ENCODE results near the gene KRTAP22-1. TPM values are rescaled to one million over a fixed set of nuclear protein-coding genes. Genes with fewer than 3 reads are reported as not detected.

Gene KRTAP22-1
- total RNA-seq = not detected

GRCh38 chr21:30600787-30601186, at the start of gene KRTAP22-1:
KRTAP22-1 (plus strand) TSS chr21:30601087.

GRCh38 chr21:30561264-30561895, 39.5 kb upstream of the KRTAP22-1 start, which contains the start of gene KRTAP19-7:
KRTAP19-7 (minus strand) TSS chr21:30561314; CDS start chr21:30561289, 25 bp downstream.

GRCh38 chr21:30590297-30590696, 10.6 kb upstream of the KRTAP22-1 start, which contains the start of gene KRTAP22-2:
KRTAP22-2 (minus strand) TSS chr21:30590397.

GRCh38 chr21:30592140-30592539, 8.7 kb upstream of the KRTAP22-1 start, which contains the start of gene KRTAP6-3:
KRTAP6-3 (plus strand) TSS chr21:30592440; CDS start chr21:30592446, 6 bp downstream.

GRCh38 chr21:30598802-30599201, 2.1 kb upstream of the KRTAP22-1 start, which contains the start of gene KRTAP6-2:
KRTAP6-2 (minus strand) TSS chr21:30598902; CDS start chr21:30598874, 28 bp downstream.

GRCh38 chr21:30613836-30614235, 12.9 kb downstream of the KRTAP22-1 start, which contains the start of gene KRTAP6-1:
KRTAP6-1 (minus strand) TSS chr21:30613930; CDS start chr21:30613904, 26 bp downstream.

GRCh38 chr21:30616125-30616524, 15.2 kb downstream of the KRTAP22-1 start, which contains the start of gene KRTAP20-1:
KRTAP20-1 (plus strand) TSS chr21:30616425; CDS start chr21:30616455, 30 bp downstream.

GRCh38 chr21:30620522-30620921, 19.6 kb downstream of the KRTAP22-1 start, which contains the start of gene KRTAP20-4:
KRTAP20-4 (plus strand) TSS chr21:30620627.

GRCh38 chr21:30634906-30635305, 34.0 kb downstream of the KRTAP22-1 start, which contains the start of gene KRTAP20-2:
KRTAP20-2 (plus strand) TSS chr21:30635206; CDS start chr21:30635264, 58 bp downstream.

GRCh38 chr21:30642564-30642963, 41.7 kb downstream of the KRTAP22-1 start, which contains the start of gene KRTAP20-3:
KRTAP20-3 (plus strand) TSS chr21:30642864.

Small RNA genes lying within 50 kb of the gene (small RNA-seq; reads per million reads assigned to genes)
- gene KRTAP20-1 = not detected
- not detected for gene KRTAP20-3
- gene KRTAP20-4 = not detected
- not detected for gene KRTAP22-1
- not detected for gene KRTAP22-2

Other genes starting within 250 kb of the KRTAP22-1 start
- gene KRTAP13-2, start 228.8 kb upstream of the KRTAP22-1 start, total RNA-seq = not detected
- not detected for gene KRTAP13-1, start 205.1 kb upstream of the KRTAP22-1 start, total RNA-seq
- gene KRTAP13-3, start 175.2 kb upstream of the KRTAP22-1 start, total RNA-seq = not detected
- not detected for gene KRTAP13-4, start 170.9 kb upstream of the KRTAP22-1 start, total RNA-seq
- gene KRTAP15-1, start 160.8 kb upstream of the KRTAP22-1 start, total RNA-seq = not detected
- gene KRTAP19-1, start 120.7 kb upstream of the KRTAP22-1 start, total RNA-seq = not detected
- not detected for gene KRTAP19-2, start 113.7 kb upstream of the KRTAP22-1 start, total RNA-seq
- gene KRTAP19-3, start 109.1 kb upstream of the KRTAP22-1 start, total RNA-seq = not detected
- gene KRTAP19-4, start 103.9 kb upstream of the KRTAP22-1 start, total RNA-seq = not detected
- gene KRTAP19-5, start 98.9 kb upstream of the KRTAP22-1 start, total RNA-seq = not detected
- not detected for gene KRTAP19-6, start 59.2 kb upstream of the KRTAP22-1 start, total RNA-seq
- not detected for gene KRTAP19-7, start 39.8 kb upstream of the KRTAP22-1 start, total RNA-seq
- not detected for gene KRTAP22-2, start 10.7 kb upstream of the KRTAP22-1 start, total RNA-seq
- gene KRTAP6-3, start 8.6 kb upstream of the KRTAP22-1 start, total RNA-seq = not detected
- not detected for gene KRTAP6-2, start 2.2 kb upstream of the KRTAP22-1 start, total RNA-seq
- not detected for gene KRTAP6-1, start 12.8 kb downstream of the KRTAP22-1 start, total RNA-seq
- gene KRTAP20-1, start 15.3 kb downstream of the KRTAP22-1 start, total RNA-seq = not detected
- not detected for gene KRTAP20-4, start 19.5 kb downstream of the KRTAP22-1 start, total RNA-seq
- gene KRTAP20-2, start 34.1 kb downstream of the KRTAP22-1 start, total RNA-seq = not detected
- not detected for gene KRTAP20-3, start 41.8 kb downstream of the KRTAP22-1 start, total RNA-seq
- not detected for gene KRTAP21-3, start 117.7 kb downstream of the KRTAP22-1 start, total RNA-seq
- gene KRTAP21-2, start 146.2 kb downstream of the KRTAP22-1 start, total RNA-seq = not detected
- not detected for gene KRTAP21-1, start 154.3 kb downstream of the KRTAP22-1 start, total RNA-seq
- not detected for gene KRTAP8-1, start 212.2 kb downstream of the KRTAP22-1 start, total RNA-seq
- not detected for gene KRTAP7-1, start 228.7 kb downstream of the KRTAP22-1 start, total RNA-seq